ENCODE measurements around the gene TOR1B.

Gene TOR1B

DNA sequence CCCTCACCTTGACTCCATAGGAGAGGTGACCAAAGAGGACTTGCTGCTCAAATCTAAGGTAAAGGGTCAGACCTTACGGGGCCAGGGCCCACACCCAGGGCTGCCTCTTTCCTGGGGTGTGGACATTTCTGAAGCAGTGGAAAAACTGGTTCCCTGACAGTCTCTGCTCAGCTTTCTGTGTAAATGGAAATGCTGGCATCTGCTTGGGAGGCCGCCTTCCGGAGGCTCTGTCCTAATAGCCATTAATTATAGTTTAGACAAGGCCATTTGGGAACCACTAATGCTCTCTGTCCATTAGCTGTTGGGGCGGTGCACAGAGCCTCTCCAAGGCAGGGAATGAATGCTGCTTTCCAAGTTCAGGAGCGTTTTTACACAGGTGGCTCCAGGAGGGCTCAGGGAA, 49.6 kb downstream of the TOR1B start:
- DNase-seq (ENCODE audit: low read depth) = no peak
- H3K4me3 ChIP-seq (ENCODE audit: low read depth, low read length) = no peak overlapping the region
- TF ChIP-seq, protein P1, sequence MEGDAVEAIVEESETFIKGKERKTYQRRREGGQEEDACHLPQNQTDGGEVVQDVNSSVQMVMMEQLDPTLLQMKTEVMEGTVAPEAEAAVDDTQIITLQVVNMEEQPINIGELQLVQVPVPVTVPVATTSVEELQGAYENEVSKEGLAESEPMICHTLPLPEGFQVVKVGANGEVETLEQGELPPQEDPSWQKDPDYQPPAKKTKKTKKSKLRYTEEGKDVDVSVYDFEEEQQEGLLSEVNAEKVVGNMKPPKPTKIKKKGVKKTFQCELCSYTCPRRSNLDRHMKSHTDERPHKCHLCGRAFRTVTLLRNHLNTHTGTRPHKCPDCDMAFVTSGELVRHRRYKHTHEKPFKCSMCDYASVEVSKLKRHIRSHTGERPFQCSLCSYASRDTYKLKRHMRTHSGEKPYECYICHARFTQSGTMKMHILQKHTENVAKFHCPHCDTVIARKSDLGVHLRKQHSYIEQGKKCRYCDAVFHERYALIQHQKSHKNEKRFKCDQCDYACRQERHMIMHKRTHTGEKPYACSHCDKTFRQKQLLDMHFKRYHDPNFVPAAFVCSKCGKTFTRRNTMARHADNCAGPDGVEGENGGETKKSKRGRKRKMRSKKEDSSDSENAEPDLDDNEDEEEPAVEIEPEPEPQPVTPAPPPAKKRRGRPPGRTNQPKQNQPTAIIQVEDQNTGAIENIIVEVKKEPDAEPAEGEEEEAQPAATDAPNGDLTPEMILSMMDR (IDR thresholded peaks at IDR 0.05; ENCODE audit: insufficient read depth, low read depth, low read length, missing control alignments) = no peak

DNA sequence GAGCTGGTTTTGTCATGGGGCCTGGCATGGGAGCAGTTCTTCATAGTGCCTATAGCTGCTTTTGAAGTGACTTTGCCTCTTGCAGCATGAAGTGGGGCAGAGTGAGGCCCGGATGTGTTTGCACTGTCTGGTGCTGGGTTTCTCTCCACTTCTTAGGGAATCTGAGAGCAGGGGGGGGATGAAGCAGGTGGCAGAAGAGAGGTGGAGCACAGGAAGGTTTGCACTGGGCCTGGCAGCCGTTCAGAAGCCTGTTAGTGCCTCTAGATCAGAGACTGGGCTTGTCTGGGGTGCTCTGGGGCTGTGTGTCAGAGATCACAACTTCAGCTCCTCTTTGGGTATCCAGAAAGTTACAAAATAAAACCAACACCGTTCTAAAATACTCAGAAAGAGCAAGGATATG, 50.6 kb downstream of the TOR1B start:
- H3K4me3 ChIP-seq (ENCODE audit: low read depth, low read length) = no peak overlapping the region
- TF ChIP-seq, protein P1 (IDR thresholded peaks at IDR 0.05; ENCODE audit: insufficient read depth, low read depth, low read length, missing control alignments) = no peak
- no peak for DNase-seq (ENCODE audit: low read depth)

DNA sequence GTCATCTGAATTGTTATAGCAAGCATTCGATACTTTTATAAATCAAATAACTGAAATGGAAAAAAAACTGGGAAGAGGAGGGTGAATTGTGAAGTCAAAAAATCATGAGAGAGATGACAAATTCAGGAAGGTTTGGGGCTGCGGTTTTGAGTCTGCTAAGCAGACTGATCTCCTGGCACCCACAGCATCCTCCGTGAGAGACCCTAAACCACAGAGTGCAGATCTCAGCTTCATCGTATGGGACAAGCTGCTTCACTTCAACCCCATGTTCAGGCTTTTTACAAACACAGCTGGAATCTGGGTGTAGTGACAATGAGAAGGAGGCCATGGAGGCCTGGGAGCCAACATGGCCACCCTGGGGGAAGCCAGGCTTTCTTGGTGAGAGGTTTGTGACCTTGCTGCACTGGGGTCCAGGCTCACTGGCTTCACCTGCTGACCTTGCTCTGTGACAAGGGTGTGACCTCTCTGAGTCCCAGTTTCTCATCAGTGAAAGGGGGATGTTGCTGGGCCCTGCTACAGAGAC, 51.7 kb downstream of the TOR1B start:
- no peak for DNase-seq (ENCODE audit: low read depth)
- H3K4me3 ChIP-seq (ENCODE audit: low read depth, low read length) = no peak overlapping the region
- TF ChIP-seq, protein P1 (IDR thresholded peaks at IDR 0.05; ENCODE audit: insufficient read depth, low read depth, low read length, missing control alignments) = no peak

- no peak overlapping the region for H3K4me3 ChIP-seq (ENCODE audit: low read depth, low read length)
- TF ChIP-seq, protein P1 (IDR thresholded peaks at IDR 0.05; ENCODE audit: insufficient read depth, low read depth, low read length, missing control alignments) = no peak
- no peak for DNase-seq (ENCODE audit: low read depth)
These were observed 54.2 kb downstream of the TOR1B start for GRCh38 chr9:129857207-129857606.

- H3K4me3 ChIP-seq (ENCODE audit: low read depth, low read length) = no peak overlapping the region
- DNase-seq (ENCODE audit: low read depth) = no peak
- TF ChIP-seq, protein P1 (IDR thresholded peaks at IDR 0.05; ENCODE audit: insufficient read depth, low read depth, low read length, missing control alignments) = no peak
These were observed 55.4 kb downstream of the TOR1B start for GRCh38 chr9:129858167-129858962.

Data from GM12865 (cell line).